DMS114 treated with DMSO at 0.1 percent for 48 hours (cell line): ENCODE results near the gene OR11G2.
"Not testable (repeated sequence)": the region's sequence is repeated elsewhere in the genome, so short reads cannot be mapped to it uniquely, and the experiment has no call there.

Experiments
- DNase-seq: peaks from one replicate; lab custom pipeline; 2025; ENCODE audit not compliant: unreplicated experiment; lab: John Stamatoyannopoulos, UW

Gene OR11G2, protein sequence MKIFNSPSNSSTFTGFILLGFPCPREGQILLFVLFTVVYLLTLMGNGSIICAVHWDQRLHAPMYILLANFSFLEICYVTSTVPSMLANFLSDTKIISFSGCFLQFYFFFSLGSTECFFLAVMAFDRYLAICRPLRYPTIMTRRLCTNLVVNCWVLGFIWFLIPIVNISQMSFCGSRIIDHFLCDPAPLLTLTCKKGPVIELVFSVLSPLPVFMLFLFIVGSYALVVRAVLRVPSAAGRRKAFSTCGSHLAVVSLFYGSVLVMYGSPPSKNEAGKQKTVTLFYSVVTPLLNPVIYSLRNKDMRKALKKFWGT

DNA sequence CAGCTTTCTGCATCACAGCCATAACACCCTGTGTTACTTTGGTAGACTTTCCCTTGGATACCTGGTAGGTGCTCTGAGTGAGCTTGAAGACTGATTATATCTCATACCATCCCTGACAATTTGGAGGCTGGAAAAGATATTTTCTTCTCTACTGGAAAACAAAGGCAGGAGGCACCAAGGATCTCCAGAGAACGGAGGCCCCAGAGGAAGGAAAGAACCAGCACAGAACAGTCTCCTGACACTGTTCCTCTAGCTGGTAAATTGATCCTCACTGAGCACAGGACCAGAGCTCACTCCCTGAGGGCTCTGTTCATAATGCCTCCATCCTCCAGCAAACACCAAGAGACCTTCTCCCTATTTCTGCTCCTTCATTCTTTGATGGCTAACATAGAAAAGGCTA is at the start of gene OR11G2:
Gene OR11G2, plus strand, starts transcription at position 301 of the 400 bp plus-strand sequence. CDS start 6,542 bp downstream, outside the sequence.
- DNase-seq, result no peak

DNA sequence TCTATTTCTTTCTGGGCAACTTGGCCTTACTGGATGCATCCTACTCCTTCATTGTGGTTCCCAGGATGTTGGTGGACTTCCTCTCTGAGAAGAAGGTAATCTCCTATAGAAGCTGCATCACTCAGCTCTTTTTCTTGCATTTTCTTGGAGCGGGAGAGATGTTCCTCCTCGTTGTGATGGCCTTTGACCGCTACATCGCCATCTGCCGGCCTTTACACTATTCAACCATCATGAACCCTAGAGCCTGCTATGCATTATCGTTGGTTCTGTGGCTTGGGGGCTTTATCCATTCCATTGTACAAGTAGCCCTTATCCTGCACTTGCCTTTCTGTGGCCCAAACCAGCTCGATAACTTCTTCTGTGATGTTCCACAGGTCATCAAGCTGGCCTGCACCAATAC is 46.8 kb upstream of the OR11G2 start:
- DNase-seq, result no peak

DNA sequence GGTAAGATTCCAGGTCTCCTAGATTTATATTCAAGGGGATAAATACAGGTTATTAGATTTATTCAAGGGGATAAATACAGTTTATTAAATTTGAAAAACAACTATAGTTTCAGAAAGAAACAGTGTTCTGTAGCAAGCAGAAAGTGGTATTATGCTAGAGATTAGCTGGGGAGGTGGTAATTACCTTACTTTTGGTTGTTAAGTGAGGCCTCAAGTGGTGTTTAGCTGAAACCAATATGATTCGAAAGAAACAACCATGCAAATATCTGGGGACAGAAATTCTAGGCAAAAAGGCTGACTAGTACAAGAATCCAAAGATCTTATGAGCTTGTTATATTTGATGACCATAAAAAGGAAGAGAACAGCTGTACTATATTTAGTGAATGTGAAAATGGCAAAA is 45.9 kb upstream of the OR11G2 start:
- DNase-seq, result no peak

DNA sequence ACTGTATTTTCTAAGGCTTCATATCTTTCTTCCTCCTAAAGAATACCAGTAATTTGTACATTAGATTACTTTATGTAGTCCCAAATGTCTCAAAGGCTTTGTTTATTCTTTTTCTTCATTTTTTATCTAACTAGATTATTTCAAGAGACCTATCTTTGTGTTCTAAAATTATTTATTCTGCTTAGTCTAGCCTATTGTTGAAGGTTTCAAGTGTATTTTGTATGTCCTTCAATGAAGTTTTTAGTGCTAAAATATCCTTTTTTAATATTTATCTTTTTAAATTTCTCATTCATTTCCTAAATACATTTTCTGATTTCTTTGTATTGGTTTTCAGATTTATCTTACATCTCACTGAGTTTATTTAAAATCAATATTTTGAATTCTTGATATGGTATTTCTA is 26.2 kb upstream of the OR11G2 start:
- no peak for DNase-seq

DNA sequence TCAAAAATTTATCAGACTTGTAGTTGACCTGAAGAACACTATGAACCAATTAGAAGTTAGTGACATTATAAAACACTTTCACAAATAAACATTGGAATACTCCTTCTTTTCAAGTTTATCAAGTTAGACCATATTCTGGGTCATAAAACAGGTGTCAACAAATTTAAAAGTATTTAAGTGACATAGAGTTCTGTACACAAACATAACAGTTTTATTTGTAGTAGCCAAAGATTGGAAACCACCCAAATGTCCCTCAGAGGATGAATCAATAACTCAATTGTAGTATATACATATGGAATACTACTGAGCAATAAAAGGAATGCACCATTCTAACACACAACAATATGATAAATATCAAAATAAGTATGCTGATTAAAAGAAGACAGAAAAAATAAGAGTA is 23.6 kb upstream of the OR11G2 start:
- DNase-seq, result no peak

DNA sequence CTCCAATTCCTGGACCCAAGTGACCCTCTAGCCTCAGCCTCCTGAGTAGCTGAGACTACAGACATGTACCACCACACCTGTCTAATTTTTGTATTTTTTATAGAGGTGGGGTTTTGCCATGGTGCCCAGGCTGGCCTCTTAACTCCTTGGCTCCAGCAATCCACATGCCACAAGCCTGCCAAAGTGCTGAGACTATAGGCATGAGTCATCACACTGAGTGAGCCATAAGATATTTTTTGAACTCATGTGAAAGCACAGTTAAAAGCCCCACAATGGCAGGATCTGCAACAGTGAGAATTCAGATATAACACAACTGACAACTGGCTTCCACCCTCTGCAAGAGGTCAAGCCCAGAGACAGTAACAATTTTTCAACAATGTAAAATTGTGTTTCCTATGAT is 20.8 kb upstream of the OR11G2 start:
- not testable (repeated sequence) for DNase-seq

DNA sequence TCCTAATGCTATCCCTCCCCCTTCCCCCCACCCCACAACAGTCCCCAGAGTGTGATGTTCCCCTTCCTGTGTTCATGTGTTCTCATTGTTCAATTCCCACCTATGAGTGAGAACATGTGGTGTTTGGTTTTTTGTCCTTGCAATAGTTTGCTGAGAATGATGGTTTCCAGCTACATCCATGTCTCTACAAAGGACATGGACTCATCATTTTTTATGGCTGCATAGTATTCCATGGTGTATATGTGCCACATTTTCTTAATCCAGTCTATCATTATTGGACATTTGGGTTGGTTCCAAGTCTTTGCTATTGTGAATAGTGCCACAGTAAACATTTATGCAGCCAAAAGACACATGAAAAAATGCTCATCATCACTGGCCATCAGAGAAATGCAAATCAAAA is 16.5 kb upstream of the OR11G2 start:
- DNase-seq, result not testable (repeated sequence)

DNA sequence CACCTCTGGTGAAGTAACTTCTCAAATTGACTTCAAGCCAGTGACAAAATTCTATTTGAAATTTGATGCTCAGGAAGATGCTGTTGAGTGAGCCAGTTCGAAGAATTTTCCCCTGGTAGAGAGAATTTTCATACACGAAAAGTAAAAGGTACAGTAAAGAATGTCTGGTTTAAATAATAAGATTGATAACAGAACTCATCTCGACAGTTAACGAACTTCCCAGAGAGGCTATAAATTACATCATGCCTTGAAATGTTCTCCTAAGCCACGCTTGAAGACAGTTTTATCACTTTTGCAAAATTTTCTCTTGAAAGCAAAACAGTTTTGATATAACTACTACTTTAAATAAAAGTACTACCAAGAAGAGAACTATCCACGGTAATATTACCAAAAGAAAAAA is 14.4 kb upstream of the OR11G2 start:
- no peak for DNase-seq

DNA sequence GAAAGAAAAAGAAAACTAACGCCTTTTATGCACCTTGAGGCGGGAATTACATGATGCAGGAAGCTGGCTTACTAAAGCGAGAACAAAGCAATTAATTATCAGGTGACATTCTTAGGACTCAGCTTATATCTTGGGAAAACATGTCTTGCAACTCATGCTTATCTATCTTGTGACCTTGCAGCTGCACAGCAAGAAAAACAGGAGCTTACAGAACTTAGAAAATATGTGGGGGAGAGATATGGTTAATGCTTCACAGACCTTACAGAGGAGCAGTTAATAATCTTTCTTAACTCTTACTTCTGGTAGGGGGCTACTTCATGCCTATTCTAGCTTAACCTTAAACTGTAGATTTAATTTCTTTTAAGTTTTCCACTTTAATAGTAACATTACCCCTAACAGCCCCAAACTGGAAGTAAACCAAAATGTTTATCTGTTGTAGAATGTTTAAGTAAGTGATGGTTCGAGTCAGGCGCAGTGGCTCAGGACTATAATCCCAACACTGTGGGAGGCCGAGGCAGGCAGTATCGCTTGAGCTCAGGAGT is 13.2 kb upstream of the OR11G2 start:
- DNase-seq, result no peak

DNA sequence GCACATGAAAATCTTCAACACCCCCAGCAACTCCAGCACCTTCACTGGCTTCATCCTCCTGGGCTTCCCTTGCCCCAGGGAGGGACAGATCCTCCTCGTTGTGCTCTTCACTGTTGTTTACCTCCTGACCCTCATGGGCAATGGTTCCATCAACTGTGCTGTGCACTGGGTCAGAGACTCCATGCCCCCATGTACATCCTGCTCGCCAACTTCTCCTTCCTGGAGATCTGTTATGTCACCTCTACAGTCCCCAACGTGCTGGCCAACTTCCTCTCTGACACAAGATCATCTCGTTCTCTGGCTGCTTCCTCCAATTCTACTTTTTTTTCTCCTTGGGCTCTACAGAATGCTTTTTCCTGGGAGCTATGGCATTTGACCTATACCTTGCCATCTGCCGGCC is 11.5 kb upstream of the OR11G2 start:
- no peak for DNase-seq

DNA sequence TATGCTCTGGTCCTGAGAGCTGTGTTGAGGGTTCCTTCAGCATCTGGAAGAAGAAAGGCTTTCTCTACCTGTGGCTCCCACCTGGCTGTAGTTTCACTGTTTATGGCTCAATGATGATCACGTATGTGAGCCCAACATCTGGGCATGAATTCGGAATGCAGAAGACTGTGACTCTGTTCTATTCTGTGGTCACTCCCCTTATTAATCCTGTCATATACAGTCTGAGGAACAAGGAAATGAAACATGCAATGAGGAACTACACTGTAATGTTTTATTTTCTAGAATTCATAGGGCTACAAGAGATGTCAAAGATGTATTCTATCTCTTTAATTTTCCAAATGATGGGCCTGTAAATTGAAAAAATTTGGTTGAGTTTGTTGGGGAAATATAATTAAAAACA is 10.8 kb upstream of the OR11G2 start:
- no peak for DNase-seq

DNA sequence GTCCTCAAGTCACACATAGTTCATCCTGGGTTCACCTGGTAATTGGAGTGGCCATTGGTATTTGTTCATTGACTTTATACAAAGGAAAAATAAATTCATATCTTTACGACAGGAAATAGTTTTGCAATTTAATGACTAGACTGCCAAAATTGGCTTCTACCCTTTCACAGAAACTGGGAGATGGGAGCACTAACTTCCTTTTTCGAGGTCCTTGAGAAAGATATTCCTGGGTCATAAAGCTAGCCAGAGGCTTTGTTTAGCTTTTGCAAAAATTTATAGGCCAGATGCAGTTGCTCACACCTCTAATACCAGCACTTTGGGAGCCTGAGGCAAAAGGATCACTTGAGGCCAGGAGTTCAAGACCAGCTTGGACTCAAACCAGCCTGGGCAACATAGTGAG is 10.2 kb upstream of the OR11G2 start:
- no peak for DNase-seq

DNA sequence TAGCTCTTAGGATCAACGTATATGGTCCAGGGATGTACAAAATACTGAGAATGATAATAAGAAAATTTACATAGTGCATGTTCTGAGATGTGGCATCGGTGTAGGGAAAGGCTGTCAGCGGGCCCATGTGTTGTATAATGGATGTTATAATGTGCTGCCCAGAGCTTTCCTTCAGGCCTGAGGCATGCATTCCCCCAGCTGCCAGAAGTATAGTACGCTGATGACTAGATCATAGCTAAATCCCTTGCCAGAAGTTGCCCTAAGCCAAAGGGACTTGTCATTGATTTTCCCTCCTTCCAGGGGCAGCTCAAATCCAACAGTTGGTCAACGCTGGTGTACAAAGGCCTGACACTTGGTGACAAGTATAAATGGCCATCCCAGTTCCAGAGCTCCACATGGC is 6.5 kb upstream of the OR11G2 start:
- no peak for DNase-seq

DNA sequence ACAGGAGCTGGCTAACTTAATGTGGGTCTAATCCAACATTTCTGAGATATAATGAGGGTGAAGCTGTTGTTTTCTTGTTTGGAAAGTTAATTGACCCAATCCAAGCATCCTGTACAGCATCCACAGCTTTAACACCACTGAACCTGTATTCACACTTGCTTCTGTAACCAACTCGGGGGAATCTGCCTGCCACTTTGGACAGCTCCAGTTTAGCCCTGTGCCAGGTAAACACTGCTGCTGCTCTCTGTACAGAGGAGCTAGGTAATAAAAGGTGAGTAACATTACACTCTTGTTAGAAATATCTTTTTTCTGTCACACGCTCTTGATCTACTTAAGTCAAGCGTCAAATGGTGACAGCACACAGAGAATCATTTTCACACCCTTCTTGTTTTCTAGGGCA is 700 bp downstream of the OR11G2 start:
- no peak for DNase-seq

DNA sequence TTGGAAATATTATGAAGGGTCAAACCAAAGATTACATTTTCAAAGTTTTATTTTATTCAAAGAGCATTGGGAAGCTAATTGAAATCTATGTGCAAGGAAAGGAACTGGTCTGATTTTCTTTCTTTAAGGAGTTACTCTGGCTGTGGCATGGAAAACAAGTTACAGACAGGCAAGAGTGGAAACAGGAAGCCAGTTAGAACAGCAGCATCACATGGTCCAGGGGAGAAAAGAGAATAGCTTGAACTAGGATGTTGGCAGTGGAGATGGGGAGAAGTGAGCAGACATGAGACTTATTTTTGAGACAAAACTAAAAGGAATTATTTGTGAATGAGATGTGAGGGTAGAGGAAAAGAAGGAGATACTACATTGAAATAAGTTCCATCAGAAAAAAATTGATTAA is 3.4 kb downstream of the OR11G2 start:
- no peak for DNase-seq

DNA sequence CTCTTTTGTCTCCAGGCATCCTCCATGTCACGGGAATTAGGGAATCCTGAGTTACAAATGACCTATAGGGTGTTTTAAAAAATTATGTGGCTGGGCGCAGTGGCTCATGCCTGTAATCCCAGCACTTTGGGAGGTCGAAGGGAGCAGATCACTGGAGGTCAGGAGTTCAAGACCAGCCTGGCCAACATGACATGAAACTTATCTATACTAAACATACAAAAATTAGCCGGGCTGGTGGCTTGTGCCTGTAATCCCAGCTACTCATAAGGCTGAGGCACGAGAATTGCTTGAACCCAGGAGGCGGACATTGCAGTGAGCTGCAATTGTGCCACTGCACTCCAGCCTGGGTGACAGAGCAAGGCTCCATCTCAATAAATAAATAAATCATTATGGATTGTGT is 4.5 kb downstream of the OR11G2 start:
- not testable (repeated sequence) for DNase-seq

DNA sequence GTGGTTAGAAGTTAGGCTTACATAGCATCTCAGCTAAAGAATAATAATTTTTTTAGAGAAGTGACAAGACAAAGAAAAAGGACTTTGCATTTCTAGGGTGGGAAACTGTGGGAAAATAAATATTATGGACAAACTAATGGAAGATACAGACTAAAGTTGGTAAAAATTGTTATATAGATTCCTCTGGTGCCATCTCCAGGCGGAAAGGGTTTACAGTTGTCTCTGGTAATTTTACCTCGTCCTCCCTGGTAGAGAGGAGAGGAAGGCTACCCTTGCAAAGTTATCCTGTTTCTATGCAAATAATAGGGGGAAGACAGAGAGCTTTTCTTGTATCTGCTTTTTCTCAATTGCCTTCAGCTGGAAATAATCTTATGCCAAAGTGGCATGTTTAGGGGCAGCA is 5.2 kb downstream of the OR11G2 start:
- DNase-seq, result peak; percentile 14

DNA sequence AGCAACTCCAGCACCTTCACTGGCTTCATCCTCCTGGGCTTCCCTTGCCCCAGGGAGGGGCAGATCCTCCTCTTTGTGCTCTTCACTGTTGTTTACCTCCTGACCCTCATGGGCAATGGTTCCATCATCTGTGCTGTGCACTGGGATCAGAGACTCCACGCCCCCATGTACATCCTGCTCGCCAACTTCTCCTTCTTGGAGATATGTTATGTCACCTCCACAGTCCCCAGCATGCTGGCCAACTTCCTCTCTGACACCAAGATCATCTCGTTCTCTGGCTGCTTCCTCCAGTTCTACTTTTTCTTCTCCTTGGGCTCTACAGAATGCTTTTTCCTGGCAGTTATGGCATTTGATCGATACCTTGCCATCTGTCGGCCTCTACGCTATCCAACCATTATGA is 6.8 kb downstream of the OR11G2 start:
- no peak for DNase-seq

DNA sequence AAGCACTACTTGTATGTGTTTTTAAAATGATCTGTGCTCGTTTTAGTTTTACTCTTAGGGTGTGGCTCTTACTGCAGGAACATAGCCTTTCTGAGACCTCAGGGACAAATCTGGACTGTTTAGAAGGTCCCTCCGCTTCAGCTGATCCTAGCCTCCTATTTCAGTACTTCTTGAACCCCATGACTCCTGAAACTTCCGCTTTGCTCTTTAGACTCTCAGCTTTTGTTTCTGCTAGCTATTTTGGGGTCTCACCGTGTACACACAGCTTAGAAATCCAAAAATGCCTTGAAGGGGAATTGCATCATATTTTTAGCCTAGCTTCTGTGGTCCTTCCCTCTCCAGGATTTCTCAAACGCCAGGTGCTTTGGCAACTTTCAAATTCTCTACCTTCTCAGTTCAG is 8.3 kb downstream of the OR11G2 start:
- DNase-seq, result no peak

DNA sequence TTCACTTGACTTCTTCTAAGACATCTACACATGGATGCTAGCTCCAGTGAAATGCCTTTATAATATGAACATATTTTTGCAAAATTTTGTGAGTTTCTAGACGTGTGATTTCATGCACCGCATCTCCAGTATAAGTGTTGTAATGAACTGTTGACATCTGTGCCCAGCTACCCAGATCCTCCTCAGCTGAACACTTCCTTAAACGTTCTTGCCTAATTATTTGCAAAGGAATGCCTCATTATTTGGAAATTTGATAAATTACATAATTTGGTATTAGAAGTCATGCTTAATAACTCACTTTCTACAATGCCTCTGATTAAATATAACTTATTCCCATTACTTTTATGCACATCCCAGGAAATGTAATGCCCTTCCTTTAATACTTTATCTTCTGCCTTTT is 14.0 kb downstream of the OR11G2 start:
- no peak for DNase-seq

DNA sequence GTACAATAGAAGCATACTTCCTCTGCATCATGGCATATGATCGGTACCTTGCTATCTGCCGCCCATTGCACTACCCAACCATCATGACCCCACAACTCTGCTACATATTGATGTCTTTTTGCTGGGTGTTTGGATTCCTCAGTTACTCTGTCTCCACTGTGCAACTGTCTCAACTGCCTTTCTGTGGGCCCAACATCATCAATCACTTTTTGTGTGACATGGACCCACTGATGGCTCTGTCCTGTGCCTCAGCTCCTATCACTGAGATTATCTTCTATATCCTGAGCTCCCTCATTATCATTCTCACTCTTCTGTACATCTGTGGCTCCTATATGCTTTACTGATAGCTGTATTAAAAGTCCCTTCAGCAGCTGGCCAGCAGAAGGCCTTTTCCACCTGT is 18.9 kb downstream of the OR11G2 start:
- DNase-seq, result no peak

DNA sequence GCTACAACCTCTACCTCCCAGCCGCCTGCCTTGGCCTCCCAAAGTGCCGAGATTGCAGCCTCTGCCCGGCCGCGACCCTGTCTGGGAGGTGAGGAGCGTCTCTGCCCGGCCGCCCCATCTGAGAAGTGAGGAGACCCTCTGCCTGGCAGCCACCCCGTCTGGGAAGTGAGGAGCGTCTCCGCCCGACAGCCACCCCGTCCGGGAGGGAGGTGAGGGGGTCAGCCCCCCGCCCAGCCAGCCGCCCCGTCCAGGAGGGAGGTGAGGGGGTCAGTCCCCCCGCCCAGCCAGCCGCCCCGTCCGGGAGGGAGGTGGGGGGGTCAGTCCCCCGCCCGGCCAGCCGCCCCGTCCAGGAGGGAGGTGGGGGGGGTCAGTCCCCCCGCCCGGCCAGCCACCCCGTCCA is 21.7 kb downstream of the OR11G2 start:
- DNase-seq, result not testable (repeated sequence)

DNA sequence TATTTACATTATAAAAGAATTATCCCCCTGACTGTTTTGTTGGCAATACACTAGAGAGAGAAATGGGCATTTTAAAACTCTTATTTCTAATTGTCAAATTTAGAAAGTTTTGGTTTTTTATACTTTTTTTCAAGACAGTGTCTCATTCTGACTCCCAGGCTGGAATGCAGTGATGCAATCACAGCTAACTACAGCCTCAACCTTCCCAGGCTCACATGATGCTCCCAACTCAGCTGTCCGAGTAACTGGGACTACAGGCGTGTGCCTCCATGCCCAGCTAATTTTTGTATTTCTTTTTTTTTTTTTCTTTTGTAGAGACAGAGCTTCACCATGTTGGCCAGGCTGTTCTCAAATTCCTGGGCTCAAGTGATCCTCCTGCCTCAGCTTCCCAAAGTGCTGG is 24.5 kb downstream of the OR11G2 start:
- DNase-seq, result no peak
